ENCODE results near the gene ST7.

The ST7 gene

DNA sequence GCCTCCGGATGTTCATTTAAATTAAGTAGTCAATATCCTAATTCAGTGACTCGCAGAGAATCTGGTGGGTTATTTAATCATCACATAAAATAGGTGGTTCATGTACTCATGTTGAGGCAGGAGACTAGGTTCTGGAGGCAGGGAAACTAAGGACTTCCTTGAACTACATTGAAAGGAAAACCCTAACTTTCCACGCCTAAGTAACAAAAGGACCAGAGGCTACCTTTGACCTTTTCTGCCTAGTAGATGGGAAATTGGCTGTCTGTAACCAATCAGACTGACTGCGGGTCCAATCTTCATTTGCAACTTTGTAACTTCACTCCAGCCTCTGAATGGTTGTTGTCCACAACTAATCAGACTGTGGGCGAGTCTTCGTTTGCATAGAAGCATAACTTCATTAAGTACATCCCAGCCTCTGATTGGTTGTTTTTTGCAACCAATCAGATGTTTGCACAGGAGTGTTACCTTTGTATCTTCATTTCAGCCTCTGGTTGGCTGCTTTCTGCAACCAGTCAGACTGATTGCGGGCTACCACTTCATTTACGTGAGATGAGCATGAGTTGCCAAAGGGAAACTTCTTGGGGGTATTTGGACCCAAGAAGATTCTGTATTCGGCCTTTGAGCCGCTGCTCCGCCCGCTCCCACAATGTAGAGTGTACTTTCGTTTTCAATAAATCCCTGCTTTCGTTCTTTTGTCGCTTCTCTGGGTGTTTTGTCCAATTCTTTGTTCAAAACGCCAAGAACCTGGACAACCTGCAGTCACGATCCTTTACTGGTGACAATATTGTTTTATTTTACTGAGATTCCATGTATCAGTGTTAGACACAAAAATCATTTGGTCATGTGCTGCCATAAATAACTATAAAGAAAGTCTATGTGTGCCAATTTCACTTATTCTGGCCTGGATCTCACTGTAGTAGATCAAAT lies 1.7 kb upstream of the ST7 start:
- no peaks in the 10 kb centered on the region for H3K27me3 ChIP-seq (replicated peaks; ENCODE audit: control insufficient read depth, insufficient read depth, low read length)
- H3K4me3 ChIP-seq (replicated peaks; ENCODE audit: low read depth, low read length): no peak overlapping the region
- no peak for DNase-seq (ENCODE audit: extremely low read depth, insufficient read length)
- H3K36me3 ChIP-seq (ENCODE audit: control insufficient read depth, insufficient read depth, low read length): no peaks in the 10 kb centered on the region
- TF ChIP-seq, protein P1, sequence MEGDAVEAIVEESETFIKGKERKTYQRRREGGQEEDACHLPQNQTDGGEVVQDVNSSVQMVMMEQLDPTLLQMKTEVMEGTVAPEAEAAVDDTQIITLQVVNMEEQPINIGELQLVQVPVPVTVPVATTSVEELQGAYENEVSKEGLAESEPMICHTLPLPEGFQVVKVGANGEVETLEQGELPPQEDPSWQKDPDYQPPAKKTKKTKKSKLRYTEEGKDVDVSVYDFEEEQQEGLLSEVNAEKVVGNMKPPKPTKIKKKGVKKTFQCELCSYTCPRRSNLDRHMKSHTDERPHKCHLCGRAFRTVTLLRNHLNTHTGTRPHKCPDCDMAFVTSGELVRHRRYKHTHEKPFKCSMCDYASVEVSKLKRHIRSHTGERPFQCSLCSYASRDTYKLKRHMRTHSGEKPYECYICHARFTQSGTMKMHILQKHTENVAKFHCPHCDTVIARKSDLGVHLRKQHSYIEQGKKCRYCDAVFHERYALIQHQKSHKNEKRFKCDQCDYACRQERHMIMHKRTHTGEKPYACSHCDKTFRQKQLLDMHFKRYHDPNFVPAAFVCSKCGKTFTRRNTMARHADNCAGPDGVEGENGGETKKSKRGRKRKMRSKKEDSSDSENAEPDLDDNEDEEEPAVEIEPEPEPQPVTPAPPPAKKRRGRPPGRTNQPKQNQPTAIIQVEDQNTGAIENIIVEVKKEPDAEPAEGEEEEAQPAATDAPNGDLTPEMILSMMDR (IDR thresholded peaks at IDR 0.05; ENCODE audit: insufficient read depth, low read length, poor library complexity, severe bottlenecking): no peak

DNA sequence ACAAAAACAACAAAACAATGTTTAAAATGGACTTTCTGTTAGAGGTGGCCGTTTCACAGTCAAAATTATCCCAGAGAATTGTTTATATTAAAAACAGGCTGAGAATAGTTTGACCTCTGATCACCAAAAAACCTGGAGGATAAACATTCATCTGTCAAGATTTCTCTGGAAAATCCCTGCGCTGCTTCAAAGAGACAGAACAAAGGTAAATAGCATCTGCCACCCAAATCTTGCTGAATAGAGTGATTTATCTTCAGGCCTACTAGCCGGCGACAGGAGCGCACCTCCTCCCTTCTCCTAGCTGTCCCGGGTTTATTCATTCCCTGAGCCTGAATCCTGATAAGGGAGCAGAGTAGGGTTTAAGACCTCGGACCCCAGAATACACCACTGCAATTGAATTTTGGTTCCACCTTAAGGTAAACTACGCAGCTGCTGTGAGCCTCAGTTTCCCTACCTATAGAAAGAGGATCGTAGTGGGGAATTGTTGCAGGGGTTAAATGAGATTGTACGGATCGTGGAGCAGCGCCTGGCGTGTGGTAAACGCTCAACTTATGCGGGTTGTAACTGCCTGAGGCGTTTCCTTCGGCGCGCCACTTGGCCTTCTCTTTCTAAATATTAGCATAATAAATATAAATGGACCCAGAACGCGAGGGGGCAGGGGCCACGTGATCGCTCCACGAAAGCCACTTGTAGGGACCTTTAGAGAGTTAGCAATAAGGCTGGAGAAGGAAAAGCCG lies 498 bp upstream of the ST7 start:
- DNase-seq (ENCODE audit: extremely low read depth, insufficient read length): no peak
- TF ChIP-seq, protein P1 (IDR thresholded peaks at IDR 0.05; ENCODE audit: insufficient read depth, low read length, poor library complexity, severe bottlenecking): no peak
- no peaks in the 10 kb centered on the region for H3K27me3 ChIP-seq (replicated peaks; ENCODE audit: control insufficient read depth, insufficient read depth, low read length)
- H3K4me3 ChIP-seq (replicated peaks; ENCODE audit: low read depth, low read length): peak overlapping the region; percentile 93
- H3K36me3 ChIP-seq (ENCODE audit: control insufficient read depth, insufficient read depth, low read length): no peaks in the 10 kb centered on the region

DNA sequence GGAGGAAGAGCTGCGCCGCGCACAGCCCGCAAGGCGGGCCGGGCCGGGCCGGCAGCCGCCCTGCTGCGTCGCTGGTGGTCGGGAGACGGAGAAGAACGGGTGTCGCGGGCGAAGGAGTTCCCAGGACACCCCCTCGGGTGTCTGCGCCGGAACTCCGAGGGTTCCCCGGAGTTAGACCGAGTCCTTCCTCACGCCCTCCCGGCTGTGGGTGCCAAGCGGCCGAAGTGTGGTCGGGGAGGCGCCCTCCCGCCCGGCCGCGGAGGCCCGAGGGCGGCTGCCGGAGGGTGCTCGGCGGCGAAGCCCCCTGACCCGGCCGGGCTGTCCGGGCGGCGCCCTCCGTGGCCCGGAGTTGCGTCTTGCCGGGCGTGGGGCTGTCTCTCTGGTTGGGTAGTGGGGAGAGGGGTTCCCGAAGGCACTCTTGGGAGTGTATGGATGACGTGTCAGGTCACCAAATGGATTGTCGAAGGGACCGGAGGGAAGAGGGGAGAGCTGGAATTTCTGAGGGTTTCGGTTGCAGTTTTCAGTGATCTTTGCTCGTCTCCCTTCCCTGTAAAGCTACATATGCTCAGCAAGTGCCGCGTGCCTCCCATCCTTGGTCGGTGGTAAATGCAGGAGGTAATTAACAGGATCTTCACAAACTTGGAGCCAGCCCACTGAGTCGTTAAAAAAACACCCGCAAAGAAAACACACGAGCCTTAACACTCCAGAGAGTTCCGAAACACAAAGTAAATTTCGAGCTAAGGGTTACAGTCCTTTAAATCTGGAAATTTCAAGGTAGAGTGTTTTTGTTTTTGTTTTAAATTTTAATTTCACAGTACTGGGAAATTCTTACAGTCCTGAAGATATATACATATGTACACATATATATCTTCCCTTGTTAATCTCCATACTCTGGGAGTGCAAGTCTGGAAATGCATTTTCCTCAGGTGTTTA lies 871 bp downstream of the ST7 start:
- no peak for DNase-seq (ENCODE audit: extremely low read depth, insufficient read length)
- no peaks in the 10 kb centered on the region for H3K36me3 ChIP-seq (ENCODE audit: control insufficient read depth, insufficient read depth, low read length)
- H3K4me3 ChIP-seq (replicated peaks; ENCODE audit: low read depth, low read length): peak overlapping the region; percentile 93
- H3K27me3 ChIP-seq (replicated peaks; ENCODE audit: control insufficient read depth, insufficient read depth, low read length): no peaks in the 10 kb centered on the region
- TF ChIP-seq, protein P1 (IDR thresholded peaks at IDR 0.05; ENCODE audit: insufficient read depth, low read length, poor library complexity, severe bottlenecking): no peak

DNA sequence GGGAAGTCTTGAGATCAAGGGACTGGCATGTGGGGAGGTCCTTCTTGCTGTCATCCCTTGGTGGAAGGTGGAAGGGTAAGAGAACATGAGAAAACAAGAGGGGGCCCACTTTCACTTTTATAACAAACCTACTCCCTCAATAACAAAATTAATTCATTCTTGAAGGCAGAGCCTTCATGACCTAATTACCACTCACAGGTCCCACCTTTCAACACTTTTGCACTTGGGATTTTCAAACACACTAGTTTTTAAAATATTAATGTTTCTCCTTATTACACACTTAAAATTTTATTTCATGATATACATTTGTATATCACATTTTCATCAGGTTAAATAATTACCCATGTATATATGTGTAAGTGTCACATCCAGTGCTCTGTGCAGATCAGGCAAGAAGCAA lies 2.0 kb downstream of the ST7 start:
- TF ChIP-seq, protein P1 (IDR thresholded peaks at IDR 0.05; ENCODE audit: insufficient read depth, low read length, poor library complexity, severe bottlenecking): no peak
- Histone ChIP-seq H3K4me3 (replicated peaks; ENCODE audit: low read depth, low read length) (peak overlapping the region; percentile 93), H3K27me3 (replicated peaks; ENCODE audit: control insufficient read depth, insufficient read depth, low read length) (no peaks in the 10 kb centered on the region), H3K36me3 (ENCODE audit: control insufficient read depth, insufficient read depth, low read length) (no peaks in the 10 kb centered on the region)
- DNase-seq (ENCODE audit: extremely low read depth, insufficient read length): no peak

DNA sequence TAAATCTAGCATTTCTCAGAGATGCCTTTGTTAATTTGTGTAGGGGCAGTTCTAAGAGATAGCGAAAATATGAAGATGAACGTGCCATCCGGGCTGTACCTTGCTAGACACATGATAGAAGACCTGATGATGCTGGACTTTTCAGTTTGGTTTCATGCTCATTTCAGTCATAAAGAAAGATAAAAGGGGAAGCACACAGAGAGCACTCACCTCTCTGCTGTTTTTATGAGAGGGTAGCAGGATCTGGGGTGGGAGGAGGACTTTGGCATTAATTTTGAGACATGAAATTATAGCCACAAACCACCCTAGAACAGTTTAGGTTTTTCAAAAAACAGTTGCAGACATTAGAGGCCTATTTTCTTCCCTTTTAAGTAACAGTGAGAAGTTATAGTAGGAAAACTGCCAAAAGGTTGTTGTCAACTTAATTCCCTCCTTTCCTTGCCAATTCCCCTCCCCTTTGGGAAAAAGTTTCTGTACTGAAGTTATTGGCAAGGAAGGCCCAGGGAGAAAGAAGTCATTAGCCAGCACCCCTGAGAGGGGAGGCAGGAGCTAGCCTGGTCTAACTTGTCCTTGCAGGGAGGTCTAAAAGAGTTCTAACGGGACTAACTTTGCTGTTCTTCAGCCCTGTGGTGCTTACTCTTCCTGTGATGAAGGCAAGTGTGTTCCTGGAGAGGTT lies 2.6 kb downstream of the ST7 start:
- Histone ChIP-seq H3K27me3 (replicated peaks; ENCODE audit: control insufficient read depth, insufficient read depth, low read length) (no peaks in the 10 kb centered on the region), H3K4me3 (replicated peaks; ENCODE audit: low read depth, low read length) (peak overlapping the region; percentile 93), H3K36me3 (ENCODE audit: control insufficient read depth, insufficient read depth, low read length) (no peaks in the 10 kb centered on the region)
- TF ChIP-seq, protein P1 (IDR thresholded peaks at IDR 0.05; ENCODE audit: insufficient read depth, low read length, poor library complexity, severe bottlenecking): no peak
- peak; percentile 72 for DNase-seq (ENCODE audit: extremely low read depth, insufficient read length)
